ENCODE data around the gene ADAT1. TPM values are rescaled to one million over a fixed set of nuclear protein-coding genes. Genes with fewer than 3 reads are reported as not detected.

Gene ADAT1
- total and polyA plus RNA-seq, 2 donors (not counting 1 experiment from before 2014, with no cell fraction given): 28.4 to 71.2 TPM

DNA sequence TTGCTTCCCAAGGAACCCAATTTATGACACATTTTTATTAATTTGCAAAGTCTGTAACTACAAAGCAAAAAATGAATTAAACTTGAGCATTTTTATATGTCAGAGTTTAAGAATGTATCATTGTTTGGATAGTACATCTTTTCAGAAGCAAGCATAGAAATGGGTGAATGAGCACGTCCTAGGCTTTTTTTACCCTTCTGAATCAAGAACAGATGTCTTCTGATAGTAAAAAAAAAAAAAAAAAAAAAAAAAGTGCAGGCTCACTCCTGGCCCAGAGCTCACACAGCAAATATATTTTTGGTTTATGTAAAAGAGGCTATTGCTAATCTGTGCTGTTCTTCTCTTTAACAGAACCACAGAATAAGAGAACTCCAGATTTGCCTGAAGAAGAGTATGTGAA lies 30.8 kb upstream of the ADAT1 start:
- ATAC-seq (ENCODE audit: low read depth): no peak
- intact Hi-C loops (cut with micrococcal nuclease): no loop called here
- CTCF ChIA-PET: no interaction called here
- DNase-seq: no peak
- Mint-ChIP-seq H3K27me3 (no peaks in the 10 kb centered on the region), H3K4me1 (peaks cover 47% of the 10 kb centered on the region), H3K4me3 (peak overlapping the region; percentile 40), H3K9me3 (ENCODE audit: insufficient read depth) (no peaks in the 10 kb centered on the region), H3K27ac (no peak overlapping the region)
- TF ChIP-seq CTCF (IDR thresholded peaks at IDR 0.05): no peak
- no peak for TF ChIP-seq EZH2 (IDR thresholded peaks at IDR 0.05; ENCODE audit: borderline replicate concordance, insufficient read depth, low read depth, low read length, poor library complexity, severe bottlenecking)
- Histone ChIP-seq H3K79me2 (ENCODE audit: control insufficient read depth, insufficient read depth, low read length) (peaks cover 77% of the 10 kb centered on the region), H3K27me3 (replicated peaks in 1 of 4; ENCODE audit: control extremely low read depth in 1 of 4, control insufficient read depth in 3 of 4, insufficient read depth in 4 of 4, low read length in 3 of 4) (no peaks in the 10 kb centered on the region), H3K9ac (ENCODE audit: low read length) (no peak overlapping the region), H2AFZ (ENCODE audit: insufficient read depth, low read depth, low read length, poor library complexity, severe bottlenecking) (no peak overlapping the region), H3K27ac (ENCODE audit: low read length in 2 of 2) (peak overlapping the region in 1 of 2 donors; percentile 40), H3K36me3 (replicated peaks in 1 of 2; ENCODE audit: control extremely low read depth in 1 of 2, control insufficient read depth in 1 of 2, extremely low read depth in 1 of 2, insufficient read depth in 2 of 2, low read length in 1 of 2) (peaks cover 0 to 45% of the 10 kb centered on the region in 2 experiments), H3K4me2 (replicated peaks; ENCODE audit: low read depth, low read length, poor library complexity, severe bottlenecking) (no peak overlapping the region), H3K9me3 (ENCODE audit: control extremely low read depth in 1 of 3, control insufficient read depth in 2 of 3, insufficient read depth in 1 of 3, low read length in 2 of 3) (no peaks in the 10 kb centered on the region), H3K4me1 (ENCODE audit: control insufficient read depth in 2 of 2, insufficient read depth in 2 of 2, low read length in 2 of 2) (peaks cover 38 to 39% of the 10 kb centered on the region in 2 donors), H4K20me1 (ENCODE audit: control insufficient read depth, insufficient read depth, low read length, poor library complexity, severe bottlenecking) (peaks cover 62% of the 10 kb centered on the region), H3K4me3 (ENCODE audit: control extremely low read depth in 1 of 5, extremely low read depth in 1 of 5, insufficient read depth in 1 of 5, low read depth in 2 of 5, low read length in 4 of 5) (no peak overlapping the region)
- no CpG with 5 or more reads among the region's 1 CpG for WGBS (ENCODE audit: insufficient coverage)
- POLR2A ChIA-PET: no interaction called here

- H3K4me1 Mint-ChIP-seq: peaks cover 58% of the 10 kb centered on the region
- ATAC-seq (ENCODE audit: low read depth) (peak; percentile 40), DNase-seq (peak; percentile 90)
- H3K4me1 ChIP-seq (ENCODE audit: control insufficient read depth in 2 of 2, insufficient read depth in 2 of 2, low read length in 2 of 2): peaks cover 57 to 61% of the 10 kb centered on the region in 2 donors
- peak overlapping the region; percentile 73 to 96 (median 85) for H3K4me3 ChIP-seq (ENCODE audit: control extremely low read depth in 1 of 5, extremely low read depth in 1 of 5, insufficient read depth in 1 of 5, low read depth in 2 of 5, low read length in 4 of 5)
- no peaks in the 10 kb centered on the region for H3K9me3 ChIP-seq (ENCODE audit: control extremely low read depth in 1 of 3, control insufficient read depth in 2 of 3, insufficient read depth in 1 of 3, low read length in 2 of 3)
- peaks cover 14 to 22% of the 10 kb centered on the region in 2 experiments for H3K36me3 ChIP-seq (replicated peaks in 1 of 2; ENCODE audit: control extremely low read depth in 1 of 2, control insufficient read depth in 1 of 2, extremely low read depth in 1 of 2, insufficient read depth in 2 of 2, low read length in 1 of 2)
- H3K9ac ChIP-seq (ENCODE audit: low read length): peak overlapping the region; percentile 93
- H2AFZ ChIP-seq (ENCODE audit: insufficient read depth, low read depth, low read length, poor library complexity, severe bottlenecking): peak overlapping the region; percentile 88
- H3K4me3 Mint-ChIP-seq: peak overlapping the region; percentile 97
- intact Hi-C loops (cut with micrococcal nuclease): loop anchor here (1.0 to 5.0 kb wide), 5 partner anchors 92 to 981 kb away; partner anchors contain the start of genes RFWD3, TMEM231 and ZFP1
- peak overlapping the region; percentile 85 to 87 for H3K27ac ChIP-seq (ENCODE audit: low read length in 2 of 2)
- under 1% methylated on average over 54 of the region's 62 CpGs for WGBS (ENCODE audit: insufficient coverage)
- H3K4me2 ChIP-seq (replicated peaks; ENCODE audit: low read depth, low read length, poor library complexity, severe bottlenecking): peak overlapping the region; percentile 85
- H3K79me2 ChIP-seq (ENCODE audit: control insufficient read depth, insufficient read depth, low read length): peaks cover 88% of the 10 kb centered on the region
- H3K27ac Mint-ChIP-seq: peak overlapping the region; percentile 99
- no peaks in the 10 kb centered on the region for H3K27me3 Mint-ChIP-seq
- no peaks in the 10 kb centered on the region for H3K9me3 Mint-ChIP-seq (ENCODE audit: insufficient read depth)
- POLR2A ChIA-PET: interaction anchor here (0.6 to 2.8 kb wide), 8 partner anchors 25 to 982 kb away, joined by 3 to 15 read pairs (median 6); partner anchors contain the start of genes ADAT1, CFDP1, GABARAPL2 and RFWD3
- peaks cover 41% of the 10 kb centered on the region for H4K20me1 ChIP-seq (ENCODE audit: control insufficient read depth, insufficient read depth, low read length, poor library complexity, severe bottlenecking)
- CTCF ChIA-PET: interaction anchor here (0.8 to 5.5 kb wide), 12 partner anchors 12 to 449 kb away, joined by 3 to 60 read pairs (median 6); partner anchors contain the start of genes ADAT1 and TMEM170A
- no peak for TF ChIP-seq CTCF (IDR thresholded peaks at IDR 0.05)
- no peak for TF ChIP-seq EZH2 (IDR thresholded peaks at IDR 0.05; ENCODE audit: borderline replicate concordance, insufficient read depth, low read depth, low read length, poor library complexity, severe bottlenecking)
- H3K27me3 ChIP-seq (replicated peaks in 1 of 4; ENCODE audit: control extremely low read depth in 1 of 4, control insufficient read depth in 3 of 4, insufficient read depth in 4 of 4, low read length in 3 of 4): no peaks in the 10 kb centered on the region
Observed at GRCh38 chr16:75648265-75649076, 25.4 kb upstream of the ADAT1 start.

All from B cell (primary cell).